Stimulated activated CD4-positive, alpha-beta T cell treated with anti-CD3 and anti-CD28 coated beads, Interleukin-1b, Interleukin-23, amount 100 ng/mL, for 48 hours (primary cell): ENCODE results near the gene MEAF6.

Source experiments
- DNase-seq: peaks from one replicate; pipeline ENCODE4 v3.0.0-alpha.2; 2020

Gene MEAF6

DNA sequence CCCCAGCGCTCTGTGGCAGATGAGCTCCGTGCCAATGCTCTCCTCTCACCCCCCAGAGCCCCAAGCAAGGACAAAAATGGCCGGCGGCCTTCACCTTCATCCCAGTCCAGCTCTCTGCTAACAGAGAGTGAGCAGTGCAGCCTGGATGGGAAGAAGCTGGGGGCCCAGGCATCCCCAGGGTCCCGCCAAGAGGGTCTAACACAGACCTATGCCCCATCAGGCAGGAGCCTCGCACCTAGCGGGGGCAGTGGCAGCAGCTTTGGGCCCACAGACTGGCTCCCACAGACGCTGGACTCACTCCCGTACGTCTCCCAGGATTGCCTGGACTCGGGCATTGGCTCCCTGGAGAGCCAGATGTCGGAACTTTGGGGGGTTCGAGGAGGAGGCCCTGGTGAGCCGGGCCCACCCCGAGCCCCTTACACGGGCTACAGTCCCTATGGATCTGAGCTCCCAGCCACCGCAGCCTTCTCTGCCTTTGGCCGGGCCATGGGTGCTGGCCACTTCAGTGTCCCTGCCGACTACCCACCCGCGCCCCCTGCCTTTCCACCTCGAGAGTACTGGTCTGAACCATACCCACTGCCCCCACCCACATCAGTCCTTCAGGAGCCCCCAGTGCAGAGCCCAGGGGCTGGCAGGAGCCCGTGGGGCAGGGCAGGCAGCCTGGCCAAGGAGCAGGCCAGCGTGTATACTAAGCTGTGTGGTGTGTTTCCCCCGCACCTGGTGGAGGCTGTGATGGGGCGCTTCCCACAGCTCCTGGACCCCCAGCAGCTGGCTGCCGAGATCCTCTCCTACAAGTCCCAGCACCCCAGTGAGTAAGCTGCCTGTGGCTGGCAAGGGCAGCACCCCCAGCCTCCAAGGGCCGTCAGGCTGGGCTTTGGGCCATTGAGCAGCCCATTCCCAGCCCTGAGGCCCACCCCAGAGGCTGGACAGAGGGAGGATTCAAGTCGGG lies 31.5 kb downstream of the MEAF6 start:
- no peak for DNase-seq

DNA sequence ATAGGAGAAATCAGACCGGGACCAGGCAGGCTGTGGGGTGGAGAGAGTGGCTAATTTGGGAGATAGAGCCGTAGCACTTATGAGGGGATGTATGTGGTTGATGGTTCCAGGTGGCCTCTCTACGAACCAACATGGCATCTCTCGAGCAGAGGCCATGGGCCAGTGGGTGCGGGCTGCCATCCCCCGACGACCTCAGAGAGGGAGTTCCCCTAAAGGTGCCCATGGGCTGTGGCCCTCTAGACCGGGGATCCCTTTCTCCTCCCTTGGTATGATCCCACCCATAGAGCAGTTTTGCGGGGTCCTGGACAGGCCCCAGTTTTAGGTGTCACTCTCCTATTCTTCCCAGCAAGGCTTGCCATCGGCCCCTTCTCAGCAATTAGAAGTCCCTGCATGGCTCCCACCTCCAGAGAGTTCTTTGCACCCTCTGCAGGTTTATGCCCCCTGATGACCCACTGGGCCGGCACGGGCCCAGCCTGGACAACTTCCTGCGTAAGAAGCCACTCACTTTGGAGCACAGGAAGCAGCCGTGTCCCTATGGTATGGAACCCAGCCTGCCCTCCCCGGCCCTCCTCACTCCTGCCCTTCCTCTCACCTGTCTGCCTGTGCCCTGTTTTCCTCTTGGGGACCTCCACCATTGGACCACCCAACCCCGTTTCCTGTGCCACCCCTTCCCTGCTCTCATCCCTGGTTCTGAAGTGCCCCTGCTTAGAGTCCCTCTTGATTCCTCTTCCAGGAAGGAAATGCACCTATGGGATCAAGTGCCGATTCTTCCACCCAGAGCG lies 32.4 kb downstream of the MEAF6 start:
- DNase-seq: no peak

DNA sequence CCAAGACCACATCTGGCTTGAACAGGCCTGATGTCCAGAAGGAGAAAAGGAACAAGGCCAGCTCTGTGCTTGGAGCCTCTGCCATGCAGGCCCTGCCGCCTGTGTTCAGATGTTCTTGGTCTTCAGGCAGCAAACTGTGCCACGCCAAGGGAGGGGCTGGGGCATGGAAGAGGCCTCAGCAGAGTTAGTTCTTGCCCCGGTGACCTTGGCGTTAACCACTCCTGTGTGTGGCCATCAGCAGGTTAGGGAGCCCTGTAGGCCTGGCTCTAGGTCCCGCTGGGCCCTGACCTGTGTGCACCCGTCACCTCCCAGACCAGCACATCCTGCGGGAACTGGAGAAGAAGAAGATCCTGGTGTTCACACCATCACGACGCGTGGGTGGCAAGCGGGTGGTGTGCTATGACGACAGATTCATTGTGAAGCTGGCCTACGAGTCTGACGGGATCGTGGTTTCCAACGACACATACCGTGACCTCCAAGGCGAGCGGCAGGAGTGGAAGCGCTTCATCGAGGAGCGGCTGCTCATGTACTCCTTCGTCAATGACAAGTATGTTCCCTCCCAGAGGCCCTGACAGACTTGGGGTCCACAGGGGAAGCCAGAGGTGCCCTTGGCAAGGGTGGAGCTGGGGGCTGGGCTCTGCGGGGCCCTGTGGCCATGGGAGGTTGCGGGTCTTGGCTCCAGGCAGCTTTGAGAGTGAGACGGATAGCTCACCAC lies 33.1 kb downstream of the MEAF6 start:
- DNase-seq: peak; percentile 72

DNA sequence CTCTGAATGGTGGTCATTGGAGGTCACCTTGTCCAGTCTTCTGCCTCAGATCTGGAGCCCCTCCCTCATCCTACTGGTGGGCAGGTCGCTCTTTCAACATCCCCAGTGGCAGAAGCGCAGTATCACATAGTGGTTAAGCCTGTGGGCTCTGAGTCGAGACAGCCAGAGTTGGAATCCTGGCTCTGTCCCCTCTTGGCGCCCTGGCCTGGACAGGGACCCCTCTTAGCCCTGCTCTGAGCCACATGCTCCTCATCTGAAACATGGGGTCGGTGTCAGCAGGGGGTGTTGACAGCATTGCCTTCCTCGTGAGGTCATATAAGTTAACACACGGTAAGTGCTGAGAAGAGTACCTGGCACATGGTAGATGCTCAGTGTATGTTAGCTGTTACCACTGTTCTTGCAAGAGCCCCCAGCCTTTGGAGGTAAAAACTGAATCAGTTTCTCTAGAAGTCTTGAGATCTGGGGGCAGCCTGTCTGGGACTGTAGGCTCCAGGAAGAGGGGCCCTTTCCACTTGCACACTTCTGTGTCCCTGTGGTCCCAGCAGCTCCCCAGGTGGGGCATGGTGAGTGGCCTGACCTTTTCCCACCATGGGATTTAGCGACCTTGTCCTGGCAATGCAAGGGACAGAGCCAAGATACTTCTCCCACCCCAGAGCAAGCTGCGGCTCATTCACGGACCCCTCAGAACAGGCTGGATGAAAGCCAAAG lies 33.8 kb downstream of the MEAF6 start:
- no peak for DNase-seq

DNA sequence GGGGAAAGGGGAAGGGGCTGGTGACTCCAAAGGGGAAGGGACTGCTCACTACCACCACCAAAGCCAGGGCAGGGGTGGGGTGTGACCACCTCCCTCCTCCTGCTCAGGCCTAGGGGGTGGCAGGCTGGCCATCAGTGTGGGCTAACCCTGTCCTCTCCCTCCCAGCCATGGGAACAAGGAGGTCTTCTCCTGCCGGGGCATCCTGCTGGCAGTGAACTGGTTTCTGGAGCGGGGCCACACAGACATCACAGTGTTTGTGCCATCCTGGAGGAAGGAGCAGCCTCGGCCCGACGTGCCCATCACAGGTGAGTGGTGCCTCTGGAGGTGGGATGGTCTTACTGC lies 34.5 kb downstream of the MEAF6 start:
- DNase-seq: no peak

DNA sequence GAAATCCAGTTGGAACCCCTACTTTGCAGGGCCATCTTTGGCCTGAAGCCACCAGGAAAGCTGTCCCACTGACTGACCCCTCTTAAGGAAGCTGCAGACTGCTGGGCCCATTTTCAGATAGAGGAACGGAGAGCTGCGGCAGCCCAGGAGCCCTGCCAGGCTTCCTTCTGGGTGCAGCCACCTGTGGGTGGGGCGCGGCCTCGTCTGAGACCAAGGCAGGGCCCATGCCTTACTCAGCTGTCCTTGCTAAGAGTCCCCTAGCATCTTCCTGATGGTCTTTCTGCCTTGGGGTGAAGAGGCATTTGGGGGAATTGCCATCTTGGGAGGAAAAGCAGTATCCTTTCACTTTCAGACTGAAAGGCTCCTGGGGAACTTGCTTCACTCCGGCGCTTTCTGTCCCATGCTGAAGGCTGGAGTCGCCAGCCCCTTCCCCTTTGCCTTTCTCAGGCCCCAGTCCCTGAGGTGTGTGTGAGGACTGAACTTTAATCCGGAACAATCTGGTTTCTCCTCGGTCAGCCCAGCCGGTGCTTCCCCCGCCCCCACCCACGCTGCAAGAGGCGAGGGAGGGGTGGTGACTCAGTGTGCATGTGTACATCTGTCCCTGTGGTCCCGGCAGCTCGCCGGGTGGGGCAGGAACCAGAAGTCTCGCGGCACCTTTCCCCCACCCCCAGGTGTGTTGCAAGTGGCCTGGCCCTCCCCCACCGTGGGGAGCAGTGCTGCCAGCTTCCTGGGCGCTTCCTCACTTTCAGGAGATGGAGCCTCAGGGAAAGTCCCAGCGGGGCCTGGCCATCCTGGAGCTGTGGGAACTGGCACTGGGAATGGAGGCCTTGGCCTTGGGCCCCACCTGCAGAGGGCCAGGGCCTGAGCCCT lies 35.1 kb downstream of the MEAF6 start:
- peak; percentile 94 for DNase-seq

DNA sequence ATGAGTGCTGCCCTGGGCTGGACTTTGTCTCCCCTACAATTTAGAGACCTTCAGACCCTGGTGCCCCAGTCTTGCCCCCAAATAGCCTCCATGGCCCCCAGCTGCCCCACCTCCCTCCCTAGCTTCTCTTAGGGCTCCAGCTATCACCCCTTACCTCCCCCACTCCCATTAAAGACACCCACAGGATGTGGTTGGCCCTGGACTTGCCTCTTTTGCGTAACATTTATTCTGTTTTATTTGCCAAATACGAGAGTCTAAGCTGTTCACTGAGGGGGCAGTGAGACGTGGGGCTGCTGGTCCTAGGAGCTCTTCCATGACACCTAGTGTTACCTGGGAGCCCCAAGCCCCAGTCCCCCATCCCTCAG lies 35.7 kb downstream of the MEAF6 start:
- no peak for DNase-seq

DNA sequence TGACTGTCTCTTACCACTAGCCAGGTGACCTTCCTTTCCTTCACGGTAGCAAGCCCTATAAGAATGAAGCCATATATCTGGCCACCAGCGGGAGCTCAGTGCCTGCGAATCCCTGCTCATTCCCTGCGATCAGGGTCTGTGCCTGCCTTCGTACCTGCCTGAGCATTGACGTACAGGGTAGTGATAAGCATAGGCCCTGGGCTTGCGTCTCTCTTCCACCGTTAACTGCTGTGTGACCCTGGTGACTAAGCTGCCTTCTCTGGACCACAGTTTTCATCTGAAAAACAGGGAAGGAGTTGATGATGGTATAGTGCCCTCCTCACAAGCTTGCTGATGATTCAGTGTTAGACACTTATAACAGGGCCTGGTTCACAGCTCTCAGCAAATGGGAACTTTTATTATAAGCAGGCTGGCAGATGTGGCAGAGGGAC lies 36.1 kb downstream of the MEAF6 start:
- DNase-seq: peak; percentile 76

DNA sequence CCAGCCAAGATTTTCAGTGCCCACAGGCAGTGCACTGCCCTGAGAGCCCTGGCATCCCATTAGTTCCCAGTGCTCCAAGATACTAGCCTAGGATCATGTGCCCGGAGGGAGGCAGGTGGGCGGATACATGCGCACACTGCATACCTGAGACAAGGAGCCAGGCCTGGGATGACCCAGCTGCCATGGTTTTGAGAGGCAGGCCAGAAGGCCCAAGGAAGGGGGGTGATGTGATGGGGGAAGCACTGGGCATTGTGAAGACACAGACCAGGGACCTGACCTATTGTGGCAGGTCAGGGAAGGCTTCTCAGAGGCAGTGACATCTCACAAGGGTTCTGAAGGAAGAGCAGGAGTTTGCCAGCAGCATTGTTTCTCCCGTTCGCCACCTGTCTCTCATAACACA lies 36.6 kb downstream of the MEAF6 start:
- DNase-seq: no peak

DNA sequence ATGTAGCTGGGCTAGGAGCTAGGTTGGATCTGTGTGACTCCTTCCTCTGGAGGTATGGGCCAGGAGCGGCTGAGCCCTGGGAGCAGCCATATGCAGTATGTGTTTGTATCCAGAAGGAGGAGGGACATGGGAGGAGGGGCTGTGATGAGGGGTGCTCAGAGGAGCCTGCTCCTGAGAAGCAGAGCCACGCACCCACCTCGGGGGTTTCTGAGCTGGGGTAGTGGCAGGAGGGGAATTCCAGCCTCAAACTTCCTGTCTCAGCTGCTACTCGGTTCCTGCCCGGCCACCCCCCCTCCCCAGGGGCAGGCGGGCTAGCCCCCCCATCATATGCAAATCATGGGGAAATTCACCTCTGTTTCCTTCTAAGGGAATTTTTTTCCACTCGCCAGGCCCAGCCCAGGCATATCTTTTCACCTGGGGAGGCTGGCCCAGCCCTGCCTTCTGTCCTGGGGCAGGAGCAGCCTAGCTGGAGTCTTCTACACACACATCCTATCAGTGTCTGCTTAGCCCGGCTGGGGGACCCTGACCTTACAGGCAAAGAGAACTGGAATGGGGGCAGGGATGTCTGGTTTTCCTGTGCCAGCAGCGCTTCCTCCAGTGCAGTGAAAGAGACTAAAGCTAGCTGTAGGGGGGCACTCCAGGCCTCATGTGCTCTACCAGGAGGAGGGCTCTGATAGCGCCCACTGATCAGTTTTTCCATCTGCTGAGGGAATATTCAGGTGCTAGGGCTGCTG lies 37.2 kb downstream of the MEAF6 start:
- peak; percentile 84 for DNase-seq

DNA sequence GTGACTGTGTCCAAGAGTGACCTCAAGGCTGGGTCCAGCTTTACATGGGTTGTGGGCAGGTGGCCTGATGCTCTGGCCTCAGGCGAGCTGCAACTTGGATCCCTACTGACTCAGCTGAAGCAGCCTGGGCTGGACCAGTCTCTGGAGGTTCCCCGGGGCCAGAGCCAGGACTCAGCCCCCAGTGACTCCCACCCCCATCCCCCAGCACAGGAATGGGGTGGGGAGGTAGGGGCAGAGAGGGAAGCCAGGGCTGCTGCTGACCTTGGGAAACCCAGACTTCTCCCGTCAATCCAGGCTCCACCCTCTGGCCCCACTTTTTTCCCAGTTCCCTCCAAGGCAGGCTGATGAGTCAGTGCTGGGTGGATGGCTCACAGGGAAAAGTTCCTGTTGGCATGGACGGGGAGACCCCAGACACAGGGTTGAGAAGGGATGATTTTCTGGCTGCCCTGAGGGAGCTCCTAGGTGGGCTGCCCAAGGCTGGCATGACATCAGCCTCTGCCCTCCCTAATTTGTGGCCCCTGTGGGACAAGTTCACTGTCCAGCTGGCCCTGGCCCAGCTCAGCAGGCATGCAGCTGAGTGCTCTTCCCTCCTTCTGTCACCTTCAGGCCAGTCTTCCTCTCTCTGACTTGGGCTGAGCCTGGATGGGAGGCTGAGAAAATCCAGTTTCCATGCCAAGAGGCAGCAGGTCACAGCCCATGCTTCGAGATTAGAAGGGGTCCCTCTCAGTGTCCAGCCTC lies 37.9 kb downstream of the MEAF6 start:
- DNase-seq: no peak

DNA sequence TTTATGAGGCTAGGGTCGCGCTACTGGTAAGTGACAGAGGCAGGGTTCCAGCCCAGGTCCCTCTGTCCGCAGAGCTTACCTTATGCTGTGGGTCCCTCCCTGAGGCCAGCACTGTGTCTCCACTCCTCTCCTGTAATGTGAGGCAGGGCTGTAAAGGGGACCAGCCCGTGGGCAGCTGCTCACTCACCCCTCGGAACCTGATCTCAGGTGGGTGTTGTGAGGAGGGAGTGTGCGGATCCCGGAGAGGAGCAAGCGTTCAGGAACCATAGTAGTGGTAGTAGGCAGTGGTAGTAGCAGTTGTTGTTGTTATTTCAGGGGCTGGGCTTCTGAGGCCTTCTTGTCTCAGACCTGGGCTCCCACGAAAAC lies 38.5 kb downstream of the MEAF6 start:
- no peak for DNase-seq

DNA sequence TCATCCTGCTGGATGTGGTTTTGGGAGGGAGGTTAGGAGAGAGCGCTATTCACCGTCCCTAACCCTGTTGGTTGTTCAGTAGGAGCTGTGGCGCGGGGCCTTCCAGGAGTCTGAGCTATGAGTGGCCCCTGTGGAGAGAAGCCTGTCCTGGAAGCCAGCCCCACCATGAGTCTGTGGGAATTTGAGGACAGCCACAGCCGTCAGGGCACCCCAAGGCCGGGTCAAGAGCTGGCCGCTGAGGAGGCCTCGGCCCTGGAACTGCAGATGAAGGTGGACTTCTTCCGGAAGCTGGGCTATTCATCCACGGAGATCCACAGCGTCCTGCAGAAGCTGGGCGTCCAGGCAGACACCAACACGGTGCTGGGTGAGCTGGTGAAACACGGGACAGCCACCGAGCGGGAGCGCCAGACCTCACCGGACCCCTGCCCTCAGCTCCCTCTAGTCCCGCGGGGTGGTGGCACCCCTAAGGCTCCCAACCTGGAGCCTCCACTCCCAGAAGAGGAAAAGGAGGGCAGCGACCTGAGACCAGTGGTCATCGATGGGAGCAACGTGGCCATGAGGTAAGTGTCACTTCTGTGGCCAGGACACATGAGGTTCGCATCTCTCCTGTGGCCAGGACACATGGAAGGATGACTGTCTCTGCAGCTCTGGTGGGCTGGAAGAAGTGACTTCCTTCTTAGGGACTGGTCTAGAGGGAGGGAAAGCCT lies 39.0 kb downstream of the MEAF6 start:
- peak; percentile 20 for DNase-seq

DNA sequence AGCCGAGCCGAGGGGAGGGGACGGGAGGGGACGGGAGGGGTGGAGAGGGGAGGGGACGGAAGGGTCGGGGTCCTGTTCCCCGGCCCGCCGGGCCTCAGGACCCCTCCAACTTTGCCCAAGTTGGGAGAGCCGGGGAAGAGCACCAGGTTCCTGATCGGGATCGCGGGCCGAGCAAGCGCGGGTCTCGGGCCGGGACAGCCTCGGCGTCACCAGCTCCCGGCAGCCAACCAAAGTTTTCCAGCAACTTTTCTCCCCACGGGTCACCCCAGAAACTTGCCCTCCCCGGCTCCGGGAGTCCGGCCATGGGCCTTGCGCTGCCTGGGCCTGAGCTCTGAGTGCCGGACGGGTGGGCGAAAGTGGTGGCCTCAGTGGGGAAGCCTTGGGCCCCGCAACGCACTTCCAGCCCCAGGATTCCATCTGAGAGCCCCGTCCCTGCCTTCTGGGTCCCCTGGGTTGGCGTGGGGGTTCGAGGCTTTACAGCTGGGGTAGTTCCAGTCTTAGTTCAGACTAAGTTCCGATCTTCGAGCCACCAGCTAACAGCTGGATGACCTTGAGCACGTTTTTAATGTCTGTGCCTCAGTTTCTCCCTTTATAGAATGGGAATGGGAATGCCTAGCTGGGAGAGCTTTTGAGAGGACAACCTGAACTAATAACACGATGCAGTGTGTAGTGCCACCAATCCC lies 39.7 kb downstream of the MEAF6 start:
- DNase-seq: peak; percentile 46

DNA sequence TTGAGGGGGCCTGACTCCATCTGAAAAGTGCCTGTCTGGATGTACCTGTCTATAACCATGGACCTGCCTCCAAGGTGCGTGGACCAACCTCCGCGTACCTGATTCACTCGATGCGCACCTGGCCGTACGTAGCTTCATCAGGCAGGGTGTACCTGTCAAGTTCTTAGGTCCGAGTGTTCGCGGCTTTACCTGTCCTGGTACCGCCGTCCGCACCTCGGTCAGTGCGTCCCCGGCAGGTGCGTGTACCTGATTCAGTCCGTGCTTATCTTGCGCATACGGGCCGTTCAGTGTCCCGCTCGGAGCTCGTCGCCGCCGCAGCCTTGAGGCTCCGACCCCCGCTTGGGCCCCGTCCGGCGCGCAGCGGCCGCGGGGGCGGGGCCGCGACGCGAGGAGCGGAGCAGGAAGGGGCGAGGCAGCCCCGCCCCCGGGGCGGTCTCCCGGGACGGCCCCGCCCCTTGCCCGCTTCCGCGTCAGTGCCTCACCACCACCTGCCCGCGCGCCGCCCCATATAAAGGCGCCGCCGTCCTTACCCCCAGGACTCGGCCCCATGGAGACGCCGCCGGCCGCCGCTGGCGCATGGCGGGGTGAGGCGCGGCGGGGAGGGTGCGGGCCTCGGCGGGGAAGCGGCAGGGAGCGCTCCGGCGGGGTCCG lies 40.4 kb downstream of the MEAF6 start, which contains the start of gene ZC3H12A:
Gene ZC3H12A (plus strand): TSS at position 535 of the 651 bp plus-strand sequence. CDS start 917 bp downstream, outside the sequence.
- peak; percentile 91 for DNase-seq

DNA sequence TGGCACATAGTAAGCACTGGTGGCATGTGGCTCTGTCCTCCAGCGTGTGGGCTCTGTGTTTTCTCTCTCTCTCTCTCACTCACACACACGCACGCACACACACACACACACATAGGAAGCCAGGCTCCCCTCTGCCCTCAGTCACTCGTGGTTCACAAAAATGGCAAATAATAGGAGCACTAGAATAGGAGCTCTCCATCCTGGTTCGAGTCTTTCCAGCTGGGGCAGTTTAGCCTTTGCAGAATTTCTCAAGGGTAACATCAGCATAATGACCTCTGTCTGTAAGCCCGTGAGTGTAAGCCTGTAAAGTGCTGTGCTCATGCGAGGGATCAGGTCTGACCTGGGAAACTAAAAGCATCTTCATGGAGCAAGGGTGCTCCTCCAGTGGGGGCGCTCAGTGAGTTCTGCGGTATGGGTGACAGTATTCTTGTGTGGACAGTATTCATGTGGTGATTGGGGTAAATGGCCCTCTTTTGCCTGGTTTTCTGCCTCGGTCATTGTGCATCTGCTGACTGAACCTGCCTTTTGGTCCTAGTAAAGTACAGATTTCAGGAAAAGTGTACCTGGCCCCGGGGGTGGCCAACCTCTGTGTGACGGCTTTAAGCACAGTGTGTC lies 41.0 kb downstream of the MEAF6 start:
- peak; percentile 21 for DNase-seq

DNA sequence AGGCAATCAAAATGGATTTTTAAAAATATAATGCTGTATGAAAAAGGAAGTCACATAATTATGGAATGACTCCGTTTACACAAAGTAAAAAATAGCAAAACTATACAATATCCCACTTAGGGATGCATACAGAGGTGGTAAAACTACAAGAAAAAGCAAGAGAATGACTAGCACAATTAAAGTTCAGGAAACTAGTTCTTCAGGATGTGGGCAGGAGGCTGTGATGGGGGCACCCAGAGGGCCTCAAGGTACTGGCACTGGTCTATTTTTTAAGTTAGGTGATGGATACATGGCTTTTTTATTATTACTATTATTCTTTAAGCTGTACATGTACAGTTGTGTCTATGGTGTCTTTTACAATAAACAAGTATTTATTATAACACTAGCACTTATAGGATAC lies 41.6 kb downstream of the MEAF6 start:
- DNase-seq: no peak

DNA sequence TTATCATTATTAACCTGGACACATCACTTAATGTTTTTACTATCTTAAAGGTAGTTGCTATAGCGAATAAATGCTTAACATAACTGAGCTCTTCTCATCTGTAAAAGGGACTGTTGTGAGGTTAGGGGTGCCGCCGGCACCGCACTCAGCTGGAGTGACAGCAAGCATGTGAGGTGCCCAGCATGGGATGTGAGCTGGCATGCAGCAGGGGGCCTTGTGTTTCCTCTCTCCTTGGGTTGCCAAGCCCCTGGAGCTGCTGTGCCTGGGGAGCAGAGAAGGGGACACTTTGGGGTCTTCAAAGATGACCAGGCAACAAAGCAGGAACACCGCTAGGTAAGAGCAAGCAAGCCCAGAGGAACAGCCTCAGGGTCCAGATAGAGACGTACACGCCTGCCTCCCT lies 42.3 kb downstream of the MEAF6 start:
- no peak for DNase-seq
